ENCODE results near the gene CAMK2A.

DNA sequence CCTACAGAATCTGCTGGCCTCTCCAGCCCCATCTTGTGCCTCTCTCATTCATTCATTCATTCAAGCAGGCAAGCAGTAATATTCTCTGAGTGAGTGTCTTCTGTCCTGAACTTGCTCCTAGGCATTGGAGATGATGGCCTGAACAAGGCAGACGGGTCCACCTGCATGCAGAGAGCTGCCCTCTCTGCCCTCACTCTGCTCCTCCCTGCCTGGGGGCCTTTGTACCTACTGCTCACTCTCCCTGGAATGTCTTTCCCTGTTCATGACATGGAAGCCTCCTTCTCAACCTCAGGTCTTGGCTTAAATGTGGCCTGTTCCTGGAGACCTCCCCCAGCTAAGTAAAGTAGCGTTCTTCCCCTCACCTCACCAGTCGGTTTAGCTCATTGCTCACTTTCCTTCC is 116.4 kb downstream of the CAMK2A start:
- TF ChIP-seq, protein P1, sequence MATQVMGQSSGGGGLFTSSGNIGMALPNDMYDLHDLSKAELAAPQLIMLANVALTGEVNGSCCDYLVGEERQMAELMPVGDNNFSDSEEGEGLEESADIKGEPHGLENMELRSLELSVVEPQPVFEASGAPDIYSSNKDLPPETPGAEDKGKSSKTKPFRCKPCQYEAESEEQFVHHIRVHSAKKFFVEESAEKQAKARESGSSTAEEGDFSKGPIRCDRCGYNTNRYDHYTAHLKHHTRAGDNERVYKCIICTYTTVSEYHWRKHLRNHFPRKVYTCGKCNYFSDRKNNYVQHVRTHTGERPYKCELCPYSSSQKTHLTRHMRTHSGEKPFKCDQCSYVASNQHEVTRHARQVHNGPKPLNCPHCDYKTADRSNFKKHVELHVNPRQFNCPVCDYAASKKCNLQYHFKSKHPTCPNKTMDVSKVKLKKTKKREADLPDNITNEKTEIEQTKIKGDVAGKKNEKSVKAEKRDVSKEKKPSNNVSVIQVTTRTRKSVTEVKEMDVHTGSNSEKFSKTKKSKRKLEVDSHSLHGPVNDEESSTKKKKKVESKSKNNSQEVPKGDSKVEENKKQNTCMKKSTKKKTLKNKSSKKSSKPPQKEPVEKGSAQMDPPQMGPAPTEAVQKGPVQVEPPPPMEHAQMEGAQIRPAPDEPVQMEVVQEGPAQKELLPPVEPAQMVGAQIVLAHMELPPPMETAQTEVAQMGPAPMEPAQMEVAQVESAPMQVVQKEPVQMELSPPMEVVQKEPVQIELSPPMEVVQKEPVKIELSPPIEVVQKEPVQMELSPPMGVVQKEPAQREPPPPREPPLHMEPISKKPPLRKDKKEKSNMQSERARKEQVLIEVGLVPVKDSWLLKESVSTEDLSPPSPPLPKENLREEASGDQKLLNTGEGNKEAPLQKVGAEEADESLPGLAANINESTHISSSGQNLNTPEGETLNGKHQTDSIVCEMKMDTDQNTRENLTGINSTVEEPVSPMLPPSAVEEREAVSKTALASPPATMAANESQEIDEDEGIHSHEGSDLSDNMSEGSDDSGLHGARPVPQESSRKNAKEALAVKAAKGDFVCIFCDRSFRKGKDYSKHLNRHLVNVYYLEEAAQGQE (IDR thresholded peaks at IDR 0.05; ENCODE audit: insufficient read depth in 1 of 2, low read depth in 2 of 2, low read length in 2 of 2) = no peak
- TF ChIP-seq TAF1 (IDR thresholded peaks at IDR 0.05; ENCODE audit: borderline replicate concordance, insufficient read depth, low read length) = no peak

Data from PFSK-1 (cell line).